Measurements from ENCODE around the gene P2RY8. TPM values are rescaled to one million over a fixed set of nuclear protein-coding genes. Genes with fewer than 3 reads are reported as not detected.
A peak's percentile ranks its signal among the peaks of the same experiment; 100 is the strongest.
"Not testable (repeated sequence)": the region's sequence is repeated elsewhere in the genome, so short reads cannot be mapped to it uniquely, and the experiment has no call there.

Gene P2RY8
- total RNA-seq, 1 donor from 2014 or later: 0.48 TPM

DNA sequence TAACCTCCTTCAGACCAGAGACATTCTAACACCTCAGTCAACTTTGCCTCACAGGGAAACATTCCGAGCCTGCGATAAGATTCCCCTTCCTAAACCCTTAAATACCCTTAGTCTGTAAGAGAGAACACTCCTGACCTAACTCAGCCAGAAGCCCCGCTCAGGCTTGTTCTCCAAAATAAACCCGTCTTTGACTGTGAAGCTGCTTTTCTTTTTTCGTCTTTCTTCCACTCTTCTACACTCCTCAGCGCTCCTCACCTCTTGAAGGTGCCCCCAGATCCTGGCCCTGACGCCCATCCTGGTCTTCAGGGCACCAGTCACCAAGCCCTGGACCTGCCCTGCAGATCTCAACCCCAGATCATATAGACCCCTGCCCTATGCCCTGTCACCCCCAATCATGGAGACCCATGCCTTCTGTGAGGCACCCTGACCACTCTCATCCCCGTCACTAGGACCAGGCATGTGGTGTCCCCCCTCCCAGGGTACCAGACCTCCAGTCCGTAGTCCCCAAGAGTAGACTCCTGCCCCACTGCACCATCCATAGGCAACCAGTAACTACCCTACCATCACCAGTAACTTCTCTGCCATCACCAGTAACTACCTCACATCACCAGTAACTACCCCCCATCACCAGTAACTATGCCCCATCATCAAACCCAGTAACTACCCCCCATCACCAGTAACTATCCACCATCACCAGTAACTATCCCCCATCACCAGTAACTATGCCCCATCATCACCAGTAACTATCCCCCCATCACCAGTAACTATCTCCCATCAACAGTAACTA is 87.8 kb downstream of the P2RY8 start:
- DNase-seq (ENCODE audit: low spot score): peak; percentile 23
- no peak for ATAC-seq

GRCh38 chrX:1448573-1449001 is 88.4 kb downstream of the P2RY8 start:
- ATAC-seq: not testable (repeated sequence)
- peak; percentile 18 for DNase-seq (ENCODE audit: low spot score)

DNA sequence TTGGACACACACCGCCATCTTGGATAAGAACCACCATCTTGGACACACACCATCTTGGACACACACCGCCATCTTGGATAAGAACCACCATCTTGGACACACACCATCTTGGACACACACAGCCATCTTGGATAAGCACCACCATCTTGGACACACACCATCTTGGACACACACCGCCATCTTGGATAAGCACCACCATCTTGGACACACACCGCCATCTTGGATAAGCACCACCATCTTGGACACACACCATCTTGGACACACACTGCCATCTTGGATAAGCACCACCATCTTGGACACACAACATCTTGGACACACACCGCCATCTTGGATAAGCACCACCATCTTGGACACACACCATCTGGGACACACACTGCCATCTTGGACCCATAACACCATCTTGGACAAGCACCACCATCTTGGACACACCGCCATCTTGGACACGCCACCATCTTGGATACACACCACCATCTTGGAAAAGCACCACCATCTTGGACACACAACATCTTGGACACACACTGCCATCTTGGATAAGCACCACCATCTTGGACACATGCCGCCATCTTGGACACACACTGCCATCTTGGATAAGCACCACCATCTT is 88.9 kb downstream of the P2RY8 start:
- DNase-seq (ENCODE audit: low spot score): peak; percentile 19
- not testable (repeated sequence) for ATAC-seq

DNA sequence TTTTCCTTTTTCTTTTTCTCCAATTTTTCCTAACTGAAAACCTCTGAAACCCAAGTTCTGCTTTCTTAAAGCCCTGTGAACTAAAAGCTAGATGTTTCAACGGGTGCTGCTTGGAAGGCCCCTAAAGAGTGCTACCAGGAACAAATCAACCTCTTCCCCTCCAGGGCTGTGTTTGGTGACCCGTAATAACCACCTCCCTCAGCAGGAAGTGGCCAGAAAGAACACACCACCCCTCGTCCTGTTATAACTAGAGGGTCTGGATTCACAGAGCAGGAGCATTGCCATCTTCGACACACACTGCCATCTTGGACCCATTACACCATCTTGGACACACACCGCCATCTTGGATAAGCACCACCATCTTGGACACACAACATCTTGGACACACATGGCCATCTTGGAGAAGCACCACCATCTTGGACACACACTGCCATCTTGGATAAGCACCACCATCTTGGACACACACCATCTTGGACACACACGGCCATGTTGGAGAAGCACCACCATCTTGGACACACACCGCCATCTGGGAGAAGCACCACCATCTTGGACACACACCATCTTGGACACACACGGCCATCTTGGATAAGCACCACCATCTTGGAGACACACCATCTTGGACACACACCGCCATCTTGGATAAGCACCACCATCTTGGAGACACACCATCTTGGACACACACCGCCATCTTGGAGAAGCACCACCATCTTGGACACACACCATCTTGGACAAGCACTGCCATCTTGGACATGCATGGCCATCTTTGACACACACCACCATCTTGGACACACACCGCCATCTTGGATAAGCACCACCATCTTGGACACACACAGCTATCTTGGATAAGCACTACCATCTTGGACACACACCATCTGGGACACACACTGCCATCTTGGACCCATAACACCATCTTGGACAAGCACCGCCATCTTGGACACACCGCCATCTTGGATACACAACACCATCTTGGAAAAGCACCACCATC is 89.7 kb downstream of the P2RY8 start:
- not testable (repeated sequence) for ATAC-seq
- DNase-seq (ENCODE audit: low spot score): peak; percentile 26

GRCh38 chrX:1444561-1445500 is 92.2 kb downstream of the P2RY8 start:
- DNase-seq (ENCODE audit: low spot score): peak; percentile 23
- no peak for ATAC-seq

GRCh38 chrX:1443496-1444075 is 93.4 kb downstream of the P2RY8 start:
- DNase-seq (ENCODE audit: low spot score): peak; percentile 26
- ATAC-seq: no peak

DNA sequence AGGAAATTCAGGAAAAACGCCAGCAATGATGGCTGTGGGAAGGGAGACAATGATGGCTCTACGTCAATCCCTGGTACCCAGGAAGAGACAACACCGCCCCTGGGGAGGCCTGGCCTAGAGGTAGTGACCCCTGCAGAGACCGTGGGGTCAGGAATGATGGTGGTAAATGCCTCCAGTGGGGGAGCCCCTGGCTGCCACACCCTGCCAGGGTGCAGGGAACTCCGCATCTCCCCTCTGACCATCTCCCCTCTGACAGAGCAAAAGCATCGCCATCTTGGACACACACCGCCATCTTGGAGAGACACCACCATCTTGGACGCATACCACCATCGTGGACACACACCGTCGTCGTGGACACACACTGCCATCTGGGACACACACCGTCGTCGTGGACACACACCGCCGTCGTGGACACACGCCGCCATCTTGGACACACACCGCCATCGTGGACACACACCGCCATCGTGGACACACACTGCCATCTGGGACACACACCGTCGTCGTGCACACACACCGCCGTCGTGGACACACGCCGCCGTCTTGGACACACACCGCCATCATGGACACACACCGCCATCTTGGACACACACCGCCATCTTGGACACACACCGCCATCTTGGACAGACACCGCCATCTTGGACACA is 94.1 kb downstream of the P2RY8 start:
- ATAC-seq: no peak
- DNase-seq (ENCODE audit: low spot score): no peak

- ATAC-seq (no peak), DNase-seq (ENCODE audit: low spot score) (peak; percentile 37)
These were observed 94.8 kb downstream of the P2RY8 start for GRCh38 chrX:1442016-1442665.

DNA sequence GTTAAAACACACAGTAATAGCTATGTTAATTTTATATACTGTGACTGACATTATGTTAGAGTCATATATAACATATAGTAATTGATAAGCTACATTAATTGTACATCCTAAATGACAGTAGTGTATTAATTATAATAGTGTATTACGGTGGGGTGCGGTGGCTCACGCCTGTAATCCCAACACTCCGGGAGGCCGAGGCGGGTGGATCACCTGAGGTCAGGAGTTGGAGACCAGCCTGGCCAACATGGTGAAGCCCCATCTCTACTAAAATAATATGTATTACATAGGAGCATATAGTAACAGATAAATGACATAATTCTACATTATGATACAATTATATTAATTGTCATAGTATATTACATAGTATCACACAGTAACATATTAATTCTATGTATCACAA is 96.5 kb downstream of the P2RY8 start:
- no peak for ATAC-seq
- DNase-seq (ENCODE audit: low spot score): peak; percentile 19

GRCh38 chrX:1435241-1435895 is 101.6 kb downstream of the P2RY8 start:
- DNase-seq (ENCODE audit: low spot score) (no peak), ATAC-seq (no peak)

DNA sequence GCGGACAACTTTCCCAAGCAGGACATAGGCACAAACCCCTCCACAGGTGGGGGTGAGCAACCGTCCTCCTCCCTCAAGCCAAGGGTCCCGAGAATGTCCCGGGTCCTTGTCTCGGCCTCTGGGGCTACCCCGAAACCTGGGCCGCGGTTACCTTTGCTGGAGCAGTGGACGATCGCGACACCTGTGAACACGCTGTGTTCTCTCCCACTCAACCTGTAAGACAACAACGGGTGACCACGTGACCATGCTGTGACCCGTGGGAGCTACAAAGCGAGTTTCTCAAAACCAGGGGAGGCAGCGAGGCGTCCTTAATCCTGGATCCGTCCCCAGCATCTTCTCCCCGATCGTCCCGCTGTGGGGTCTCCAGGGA is 102.1 kb downstream of the P2RY8 start:
- ATAC-seq (no peak), DNase-seq (ENCODE audit: low spot score) (no peak)

DNA sequence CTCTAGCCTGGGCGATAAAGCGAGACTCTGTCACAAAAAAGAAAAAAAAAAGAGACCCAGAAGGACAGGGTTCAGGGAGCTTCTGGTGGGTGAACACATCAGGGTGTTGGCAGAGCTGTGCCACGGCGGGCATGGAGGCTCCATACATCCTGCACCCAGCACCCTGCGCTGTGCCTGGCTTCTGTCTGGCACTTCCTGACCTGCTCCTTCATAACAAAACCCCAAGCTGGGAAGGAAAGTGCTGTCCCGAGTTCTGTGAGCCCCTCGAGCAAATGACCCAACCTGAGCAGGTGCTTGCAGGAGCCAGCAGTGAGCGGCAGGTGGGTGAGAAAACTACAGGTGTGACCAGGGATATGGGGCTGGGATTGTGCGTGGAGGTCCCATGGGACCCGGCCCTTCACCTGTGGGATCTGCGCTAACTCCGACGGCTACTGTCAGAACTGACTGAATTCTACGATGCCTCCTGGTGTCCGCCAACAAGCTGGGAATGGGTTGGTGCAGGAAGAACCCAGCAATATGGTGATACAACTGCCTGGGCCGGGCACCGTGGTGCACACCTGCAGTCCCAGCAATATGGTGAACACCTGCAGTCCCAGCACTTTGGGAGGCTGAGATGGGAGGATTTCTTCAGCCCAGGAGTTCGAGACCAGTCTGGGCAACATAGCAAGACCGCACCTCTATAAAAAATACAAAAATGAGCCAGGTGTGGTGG is 103.2 kb downstream of the P2RY8 start:
- no peak for ATAC-seq
- DNase-seq (ENCODE audit: low spot score): no peak

GRCh38 chrX:1430451-1430850 is 106.5 kb downstream of the P2RY8 start:
- DNase-seq (ENCODE audit: low spot score): no peak
- no peak for ATAC-seq

- DNase-seq (ENCODE audit: low spot score) (no peak), ATAC-seq (no peak)
These were observed 109.2 kb downstream of the P2RY8 start for GRCh38 chrX:1427756-1428155.

- not testable (repeated sequence) for ATAC-seq
These were observed 110.7 kb downstream of the P2RY8 start for GRCh38 chrX:1426321-1426720.

DNA sequence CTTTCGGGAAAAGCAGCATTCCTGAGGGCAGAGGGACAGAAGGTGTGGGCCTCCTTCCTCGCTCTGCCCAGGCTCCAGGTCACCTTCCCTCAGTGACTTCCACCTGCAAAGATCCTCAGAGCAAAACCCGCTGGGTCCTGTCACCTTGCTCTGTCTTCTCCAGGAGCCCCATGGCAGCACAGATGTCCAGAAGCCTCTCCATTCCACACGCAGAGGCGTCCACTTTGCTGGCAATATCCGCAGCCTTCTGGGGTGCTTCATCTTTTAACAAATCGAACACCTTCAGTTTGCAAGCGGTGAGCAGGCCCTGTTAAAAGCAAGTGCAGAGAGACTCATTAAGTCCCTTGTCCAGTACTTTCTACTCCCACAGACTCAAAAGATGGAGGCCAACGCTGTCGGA is 111.6 kb downstream of the P2RY8 start:
- DNase-seq (ENCODE audit: low spot score) (no peak), ATAC-seq (no peak)

More at GRCh38 chrX:1426321-1426720, 110.7 kb downstream of the P2RY8 start:
- DNase-seq (ENCODE audit: low spot score): not testable (repeated sequence)

- ATAC-seq: no peak
- no peak for DNase-seq (ENCODE audit: low spot score)
These were observed 112.7 kb downstream of the P2RY8 start for GRCh38 chrX:1424147-1424851.
